OCI-LY1 (cell line): ENCODE data around the gene CRP.

Experiments
- H2AFZ ChIP-seq: fragments of 200-600 bp; sonication (generic), shearing (Covaris generic); 2 replicates; pipeline ENCODE4 v1.6.0; 2014; ENCODE audit warnings: antibody characterized with exemption, mild to moderate bottlenecking, low read length
- H3F3A ChIP-seq: fragments of 200-600 bp; sonication (generic), shearing (Covaris generic); 2 replicates; pipeline ENCODE4 v1.6.0; 2014; ENCODE audit warnings: mild to moderate bottlenecking, antibody characterized with exemption, low read length, moderate library complexity; ENCODE audit not compliant: insufficient read depth
- H3K27ac ChIP-seq: fragments of 200-600 bp; sonication (generic); 2 replicates; pipeline ENCODE4 v1.5.1; 2014; ENCODE audit warnings: low read length, mixed run types, mild to moderate bottlenecking, low read depth; ENCODE audit not compliant: poor library complexity, severe bottlenecking
- H3K27me3 ChIP-seq: fragments of 200-600 bp; sonication (generic); 2 replicates; pipeline ENCODE4 v1.6.0; 2014; ENCODE audit warnings: antibody characterized with exemption, mild to moderate bottlenecking, low read length, moderate library complexity; ENCODE audit not compliant: insufficient read depth
- H3K36me3 ChIP-seq: fragments of 200-600 bp; sonication (generic); 2 replicates; pipeline ENCODE4 v1.6.1; 2014; ENCODE audit warnings: mild to moderate bottlenecking, antibody characterized with exemption, low read length, moderate library complexity, mixed read lengths; ENCODE audit not compliant: insufficient read depth
- H3K4me1 ChIP-seq: fragments of 200-600 bp; sonication (generic); 2 replicates; pipeline ENCODE4 v1.5.1; 2014; ENCODE audit warnings: mild to moderate bottlenecking, low read length, moderate library complexity; ENCODE audit not compliant: insufficient read depth, severe bottlenecking
- H3K4me2 ChIP-seq: fragments of 200-600 bp; sonication (generic), shearing (Covaris generic); 2 replicates; pipeline ENCODE4 v1.6.1; 2014; ENCODE audit warnings: low read length
- H3K4me3 ChIP-seq: fragments of 200-600 bp; sonication (generic); 2 replicates; pipeline ENCODE4 v1.5.1; 2014; ENCODE audit warnings: low read length, low read depth, mild to moderate bottlenecking, mixed read lengths; ENCODE audit not compliant: poor library complexity, severe bottlenecking
- H3K79me2 ChIP-seq: fragments of 200-600 bp; shearing (Covaris generic); 2 replicates; pipeline ENCODE4 v1.6.1; 2016; ENCODE audit warnings: mixed run types, low read length, mixed read lengths; ENCODE audit not compliant: insufficient read depth
- H3K9ac ChIP-seq: fragments of 200-600 bp; sonication (generic), shearing (Covaris generic); 2 replicates; pipeline ENCODE4 v1.6.1; 2014; ENCODE audit warnings: mild to moderate bottlenecking, low read length, mixed read lengths
- H3K9me2 ChIP-seq: fragments of 200-600 bp; sonication (generic), shearing (Covaris generic); 2 replicates; pipeline ENCODE4 v1.6.1; 2014; ENCODE audit warnings: low read depth, mild to moderate bottlenecking, low read length, mixed read lengths
- H3K9me3 ChIP-seq: fragments of 200-600 bp; shearing (Covaris generic); 2 replicates; pipeline ENCODE4 v1.6.1; 2014; ENCODE audit warnings: low read length, mixed read lengths
- H4K20me1 ChIP-seq: fragments of 200-600 bp; sonication (generic), shearing (Covaris generic); 2 replicates; pipeline ENCODE4 v1.6.0; 2016; ENCODE audit warnings: mild to moderate bottlenecking, low read length; ENCODE audit not compliant: insufficient read depth
- EZH2 ChIP-seq: fragments of 200-600 bp; sonication (generic), shearing (Covaris generic); IDR thresholded peaks from 2 replicates; pipeline ENCODE4 v1.8.0; 2017; ENCODE audit warnings: borderline replicate concordance, mixed run types, mild to moderate bottlenecking, antibody characterized with exemption, low read length, moderate library complexity, mixed read lengths
- TF ChIP-seq, protein P1 (sequence below): fragments of 200-600 bp; sonication (generic), shearing (Covaris generic); IDR thresholded peaks from 2 replicates; pipeline ENCODE4 v1.5.1; 2017; ENCODE audit warnings: mild to moderate bottlenecking, antibody characterized with exemption, low read length, moderate library complexity, mixed read lengths

Gene CRP

GRCh38 chr1:159707472-159708260 lies 6.7 kb downstream of the CRP start:
- Histone ChIP-seq H3K9me2 (no peaks in the 10 kb centered on the region), H3K9me3 (no peaks in the 10 kb centered on the region), H3F3A (no peaks in the 10 kb centered on the region), H3K27me3 (no peaks in the 10 kb centered on the region), H3K9ac (no peak overlapping the region), H3K36me3 (no peaks in the 10 kb centered on the region), H3K27ac (no peak overlapping the region), H3K79me2 (no peaks in the 10 kb centered on the region), H3K4me1 (no peaks in the 10 kb centered on the region), H3K4me3 (no peak overlapping the region), H3K4me2 (no peak overlapping the region), H2AFZ (no peak overlapping the region), H4K20me1 (no peaks in the 10 kb centered on the region)
- TF ChIP-seq, protein P1, sequence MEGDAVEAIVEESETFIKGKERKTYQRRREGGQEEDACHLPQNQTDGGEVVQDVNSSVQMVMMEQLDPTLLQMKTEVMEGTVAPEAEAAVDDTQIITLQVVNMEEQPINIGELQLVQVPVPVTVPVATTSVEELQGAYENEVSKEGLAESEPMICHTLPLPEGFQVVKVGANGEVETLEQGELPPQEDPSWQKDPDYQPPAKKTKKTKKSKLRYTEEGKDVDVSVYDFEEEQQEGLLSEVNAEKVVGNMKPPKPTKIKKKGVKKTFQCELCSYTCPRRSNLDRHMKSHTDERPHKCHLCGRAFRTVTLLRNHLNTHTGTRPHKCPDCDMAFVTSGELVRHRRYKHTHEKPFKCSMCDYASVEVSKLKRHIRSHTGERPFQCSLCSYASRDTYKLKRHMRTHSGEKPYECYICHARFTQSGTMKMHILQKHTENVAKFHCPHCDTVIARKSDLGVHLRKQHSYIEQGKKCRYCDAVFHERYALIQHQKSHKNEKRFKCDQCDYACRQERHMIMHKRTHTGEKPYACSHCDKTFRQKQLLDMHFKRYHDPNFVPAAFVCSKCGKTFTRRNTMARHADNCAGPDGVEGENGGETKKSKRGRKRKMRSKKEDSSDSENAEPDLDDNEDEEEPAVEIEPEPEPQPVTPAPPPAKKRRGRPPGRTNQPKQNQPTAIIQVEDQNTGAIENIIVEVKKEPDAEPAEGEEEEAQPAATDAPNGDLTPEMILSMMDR: no peak
- no peak for TF ChIP-seq EZH2

- Histone ChIP-seq H3K4me2 (no peak overlapping the region), H3K36me3 (no peaks in the 10 kb centered on the region), H3F3A (no peaks in the 10 kb centered on the region), H3K79me2 (no peaks in the 10 kb centered on the region), H3K9me2 (no peaks in the 10 kb centered on the region), H3K9me3 (no peaks in the 10 kb centered on the region), H2AFZ (no peak overlapping the region), H3K9ac (no peak overlapping the region), H3K4me1 (no peaks in the 10 kb centered on the region), H3K27ac (no peak overlapping the region), H3K27me3 (no peaks in the 10 kb centered on the region), H3K4me3 (no peak overlapping the region), H4K20me1 (no peaks in the 10 kb centered on the region)
- TF ChIP-seq, protein P1: no peak
- no peak for TF ChIP-seq EZH2
Measured at GRCh38 chr1:159705904-159706256, 8.5 kb downstream of the CRP start.

DNA sequence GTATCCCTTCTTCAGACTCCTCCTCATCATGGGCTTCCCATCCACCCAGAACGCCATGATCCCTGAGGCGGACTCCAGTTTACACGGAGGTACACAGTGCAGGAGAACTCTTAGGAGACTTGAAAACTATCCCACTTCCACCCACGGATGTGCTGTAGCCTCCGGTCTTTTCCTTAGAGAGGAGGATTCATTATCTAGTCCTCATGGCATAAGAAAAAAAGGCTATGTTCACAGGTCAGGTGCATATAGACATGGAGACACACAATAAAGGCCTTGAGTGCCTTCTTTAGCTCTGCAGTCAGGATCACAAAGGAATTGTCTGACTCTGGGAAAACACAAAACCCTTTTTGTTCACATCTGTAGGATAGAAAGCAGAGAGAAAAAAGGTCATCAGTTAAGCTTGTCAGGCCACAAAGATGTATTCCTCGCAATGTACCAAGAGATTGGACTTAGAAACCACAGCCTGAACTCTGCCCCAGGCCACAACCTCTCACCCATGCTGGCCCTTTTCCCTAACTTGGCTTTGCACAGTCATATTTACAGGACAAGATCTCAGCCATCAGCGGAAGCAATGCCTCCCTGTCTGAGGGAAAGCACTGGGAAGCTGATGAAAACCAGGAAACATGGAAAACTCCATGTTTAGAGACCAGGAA lies 9.0 kb downstream of the CRP start:
- Histone ChIP-seq H3K4me3 (no peak overlapping the region), H3F3A (no peaks in the 10 kb centered on the region), H3K79me2 (no peaks in the 10 kb centered on the region), H3K36me3 (no peaks in the 10 kb centered on the region), H3K9me2 (no peaks in the 10 kb centered on the region), H2AFZ (no peak overlapping the region), H3K27me3 (no peaks in the 10 kb centered on the region), H3K4me1 (no peaks in the 10 kb centered on the region), H3K27ac (no peak overlapping the region), H3K9me3 (no peaks in the 10 kb centered on the region), H3K9ac (no peak overlapping the region), H4K20me1 (no peaks in the 10 kb centered on the region), H3K4me2 (no peak overlapping the region)
- TF ChIP-seq, protein P1: no peak
- TF ChIP-seq EZH2: no peak
